Hematopoietic multipotent progenitor cell treated with erythropoietin and hydrocortisone succinate and interleukin-3 and kit ligand, for 17 days (in vitro differentiated cells): Measurements from ENCODE around the gene TSSK2.
A peak's percentile ranks its signal among the peaks of the same experiment; 100 is the strongest.

Experiments used
- DNase-seq: peaks from one replicate; pipeline ENCODE4 v3.0.0-alpha.2; 2015; ENCODE audit warnings: low spot score

TSSK2 gene

GRCh38 chr22:19169002-19169946 is 38.2 kb downstream of the TSSK2 start:
- no peak for DNase-seq

DNA sequence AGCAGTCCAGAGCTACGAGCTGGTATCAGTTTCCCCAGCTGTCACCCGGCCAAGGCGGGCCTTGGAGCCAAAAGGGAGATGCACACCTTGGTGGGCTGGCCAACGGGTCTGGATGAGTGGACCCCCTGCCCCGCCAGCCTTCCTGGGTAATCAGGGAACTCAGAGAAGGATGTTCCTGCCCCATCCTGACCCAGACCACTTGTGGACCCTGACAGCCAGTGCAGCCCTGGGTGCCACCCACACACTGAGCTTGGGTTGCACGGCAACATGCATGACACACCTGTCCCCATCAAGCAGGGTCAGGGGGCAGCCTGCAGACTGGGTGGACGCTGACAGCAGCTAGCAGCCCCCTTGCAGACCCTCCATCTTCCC is 38.8 kb downstream of the TSSK2 start:
- DNase-seq: no peak

DNA sequence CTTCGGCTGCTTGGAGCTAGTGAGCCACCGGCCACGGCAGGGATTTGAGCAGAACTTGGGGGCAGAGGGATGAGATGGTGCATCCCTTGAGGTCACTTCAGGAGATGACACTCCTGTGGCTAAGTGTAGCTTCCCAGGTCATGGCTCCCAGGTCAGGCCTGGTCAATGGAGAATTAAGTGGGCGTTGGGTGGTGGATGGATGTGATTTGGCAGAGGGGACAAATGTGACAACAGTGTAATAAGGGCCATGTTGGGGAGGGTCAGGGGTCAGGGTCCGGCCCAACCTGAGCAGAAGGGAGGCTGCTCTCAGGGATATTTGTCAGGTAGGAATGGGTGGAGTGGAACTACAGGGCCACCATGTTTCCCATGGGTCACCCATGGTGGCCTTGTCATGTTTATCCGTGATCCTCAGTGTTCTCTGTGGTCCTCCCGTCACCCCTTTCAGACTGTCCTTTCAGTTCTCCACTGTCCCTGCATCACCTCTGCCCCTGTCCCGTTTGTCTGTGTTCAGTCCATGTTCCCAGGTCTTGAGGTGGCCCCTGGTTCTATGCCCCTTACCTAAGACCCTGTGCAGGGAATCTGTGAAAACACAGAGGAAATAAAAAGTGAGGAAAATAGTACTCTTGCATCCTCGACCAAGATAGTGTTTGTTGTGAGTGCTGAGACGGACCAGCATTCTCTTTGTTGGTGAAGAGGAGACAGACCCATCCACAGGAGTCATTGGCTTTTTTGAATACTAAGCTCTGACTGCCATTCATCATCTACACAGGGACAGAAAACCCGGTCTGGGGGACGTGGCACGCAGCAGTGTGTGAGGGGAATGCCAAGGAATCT is 41.3 kb downstream of the TSSK2 start:
- DNase-seq: no peak

GRCh38 chr22:19173047-19174035 is 42.2 kb downstream of the TSSK2 start:
- no peak for DNase-seq

DNA sequence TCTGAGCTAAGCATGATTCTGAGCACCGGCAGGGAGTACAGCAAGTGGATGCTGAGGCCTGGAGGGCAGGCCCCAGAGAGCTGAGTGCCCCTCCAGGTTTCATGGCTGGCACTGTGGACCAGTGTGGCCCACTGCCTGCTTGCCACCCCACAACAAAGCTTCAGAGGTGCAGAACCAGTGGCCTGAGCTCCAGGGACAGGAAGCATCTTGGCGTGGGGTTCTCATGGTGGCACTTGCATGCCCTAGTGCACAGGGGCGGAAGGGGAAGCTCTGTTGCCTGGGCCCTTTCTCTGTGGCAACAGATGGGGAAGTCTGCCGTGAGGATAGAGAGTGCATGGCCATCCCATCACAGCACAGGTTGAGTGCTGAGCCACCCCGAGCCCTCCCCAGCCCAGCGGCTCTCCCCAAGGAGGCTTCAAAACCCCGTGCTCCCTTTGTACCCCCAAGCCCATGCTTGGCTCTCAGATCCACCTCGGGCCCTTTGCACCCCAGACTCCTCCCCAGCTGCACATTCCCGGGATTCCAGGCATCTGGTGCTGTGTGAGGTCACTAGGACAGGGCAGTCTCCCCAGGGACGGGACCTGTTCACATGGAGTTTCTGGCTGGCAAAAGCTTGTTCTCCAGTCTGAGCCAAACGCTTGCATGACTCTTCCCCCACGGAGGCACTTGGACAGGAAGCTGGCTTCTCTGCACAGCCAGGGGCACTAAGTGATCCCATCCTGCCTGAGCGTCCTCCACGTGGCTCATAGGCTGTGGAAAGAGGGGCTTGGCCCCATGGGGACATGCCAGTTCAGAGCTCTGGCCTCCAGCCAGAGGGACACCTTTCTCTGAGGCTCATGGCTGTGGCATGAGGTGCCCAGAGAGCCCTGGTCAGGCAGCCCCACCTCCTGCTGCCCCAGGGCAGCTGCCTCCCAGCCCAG is 43.3 kb downstream of the TSSK2 start:
- no peak for DNase-seq

DNA sequence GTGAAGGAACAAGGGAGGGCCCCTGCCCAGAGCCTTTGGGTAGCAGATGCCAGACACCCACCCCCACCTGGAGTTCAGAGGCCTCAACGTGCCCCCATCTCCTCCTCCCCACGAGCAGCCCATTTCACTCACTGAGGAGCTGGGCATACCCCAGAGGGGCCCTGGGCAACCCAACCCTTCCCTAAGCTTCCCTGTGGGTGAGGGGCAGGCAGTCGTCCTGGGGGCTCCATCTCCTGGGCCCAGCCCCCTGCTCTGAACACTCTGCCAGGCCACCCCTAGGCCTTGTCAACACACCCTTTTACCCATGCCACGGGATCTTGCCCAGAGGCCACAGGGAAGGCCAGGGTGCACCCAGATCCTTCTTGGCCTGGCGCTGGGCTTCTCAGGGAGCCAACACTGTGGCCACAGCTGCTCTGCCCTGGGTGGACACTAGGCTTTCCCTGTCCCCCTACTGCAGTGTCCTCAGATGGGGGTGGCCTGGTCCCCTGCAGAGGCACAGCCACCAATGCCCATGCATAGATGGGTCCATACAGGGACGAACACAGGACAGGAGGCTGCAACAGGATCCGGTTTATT is 44.0 kb downstream of the TSSK2 start:
- no peak for DNase-seq

DNA sequence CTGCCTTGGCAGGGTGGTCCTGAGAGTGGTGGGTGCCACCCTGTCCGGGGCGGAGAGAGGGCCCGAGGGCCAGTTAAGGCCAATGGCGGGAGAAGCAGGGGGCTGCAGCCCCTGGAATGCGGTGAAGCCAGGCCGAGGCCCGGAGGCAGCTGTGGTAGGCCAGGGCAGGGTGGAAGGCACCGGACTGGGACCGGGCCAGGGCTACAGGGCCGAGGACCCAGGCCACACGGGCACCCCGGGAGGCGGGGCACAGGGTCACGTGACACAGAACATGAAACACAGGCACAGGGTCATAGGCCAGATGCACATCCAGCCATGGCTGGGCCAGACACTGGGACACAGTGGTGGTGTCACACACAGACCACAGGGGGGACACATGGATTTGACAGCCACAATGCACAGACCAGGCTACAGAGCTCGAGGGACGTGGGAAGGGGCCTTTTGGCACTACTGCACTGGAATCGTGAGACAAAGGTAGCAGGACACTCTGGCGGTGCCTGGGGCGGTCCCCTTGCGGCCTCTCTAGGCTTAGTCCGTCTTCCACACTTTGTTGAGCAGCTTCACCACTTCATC is 44.6 kb downstream of the TSSK2 start:
- DNase-seq: no peak

DNA sequence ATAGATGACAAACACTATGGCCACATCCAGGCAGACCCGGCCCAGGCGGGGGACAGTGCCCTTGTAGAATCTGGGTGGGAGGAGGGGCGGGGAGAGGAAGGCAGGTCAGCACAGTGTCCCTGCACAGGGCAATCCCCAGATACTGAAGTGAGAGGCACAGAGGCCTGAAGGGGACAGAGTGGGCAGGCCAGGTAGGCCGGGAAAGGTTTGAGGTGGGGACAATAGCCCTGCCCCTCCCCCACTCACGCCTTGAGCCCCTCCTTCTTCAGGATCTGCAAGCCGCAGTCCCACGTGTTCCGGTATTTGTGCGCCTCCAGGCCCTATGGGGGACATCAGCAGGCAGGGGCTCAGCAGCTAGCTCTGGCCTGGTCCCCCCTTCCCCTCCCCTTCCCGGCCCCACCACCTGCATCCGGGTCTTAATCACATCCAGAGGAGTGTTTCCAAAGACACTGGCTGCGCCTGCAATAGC is 45.1 kb downstream of the TSSK2 start:
- no peak for DNase-seq

GRCh38 chr22:19176732-19177131 is 45.6 kb downstream of the TSSK2 start:
- DNase-seq: no peak

GRCh38 chr22:19177164-19178064 is 46.3 kb downstream of the TSSK2 start:
- no peak for DNase-seq

GRCh38 chr22:19178065-19178656 is 47.1 kb downstream of the TSSK2 start:
- no peak for DNase-seq

DNA sequence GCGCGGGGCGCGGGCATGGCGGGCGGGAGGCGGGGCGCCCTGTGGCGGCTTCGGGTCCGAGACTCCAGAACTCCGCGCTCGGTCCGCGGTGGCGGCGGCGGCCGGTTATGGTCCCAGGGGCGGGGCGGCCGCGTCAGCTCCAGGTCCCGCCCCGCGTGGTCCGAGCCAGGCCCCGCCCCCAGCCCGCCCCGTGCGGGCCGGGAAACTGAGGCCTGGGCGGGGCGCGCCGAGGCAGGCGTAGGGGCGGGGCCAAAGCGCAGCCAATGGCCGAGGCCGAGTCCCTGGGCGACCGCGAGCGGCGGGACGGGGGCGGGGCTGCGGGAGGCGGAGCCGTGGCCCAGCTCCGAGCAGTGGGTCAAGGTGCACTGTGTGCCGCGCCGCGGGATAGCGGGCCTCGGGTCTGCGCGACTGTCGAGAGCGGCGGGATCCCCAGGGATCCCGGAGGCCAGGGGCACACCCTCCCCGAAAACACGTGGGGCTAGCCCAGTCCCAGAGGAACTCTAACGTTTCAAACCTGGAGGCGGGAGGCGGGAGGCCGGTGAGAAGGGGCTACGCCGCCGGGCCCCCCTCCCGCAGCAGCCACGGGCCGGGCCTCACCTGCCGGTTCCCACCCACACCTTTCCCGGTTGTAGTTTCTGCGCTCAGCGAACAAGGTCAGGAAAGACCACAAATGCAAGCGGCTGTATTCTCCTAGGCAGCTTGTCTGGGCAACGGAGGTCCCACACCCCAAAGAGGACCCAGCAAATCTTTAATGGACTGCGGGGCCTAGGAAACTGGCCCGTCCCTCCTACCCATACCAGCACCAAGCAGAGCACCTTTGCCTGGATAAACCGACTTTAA is 47.8 kb downstream of the TSSK2 start, which contains the start of gene SLC25A1:
Gene SLC25A1 (minus strand): TSS at position 80 of the 840 bp plus-strand sequence. CDS start 63 bp downstream, at position 17.
- peak; percentile 93 for DNase-seq

- peak; percentile 54 for DNase-seq
Observed at GRCh38 chr22:19179497-19180048, 48.5 kb downstream of the TSSK2 start.

GRCh38 chr22:19180234-19180633 is 49.1 kb downstream of the TSSK2 start:
- no peak for DNase-seq

- DNase-seq: no peak
Observed at GRCh38 chr22:19180740-19181410, 49.8 kb downstream of the TSSK2 start.

DNA sequence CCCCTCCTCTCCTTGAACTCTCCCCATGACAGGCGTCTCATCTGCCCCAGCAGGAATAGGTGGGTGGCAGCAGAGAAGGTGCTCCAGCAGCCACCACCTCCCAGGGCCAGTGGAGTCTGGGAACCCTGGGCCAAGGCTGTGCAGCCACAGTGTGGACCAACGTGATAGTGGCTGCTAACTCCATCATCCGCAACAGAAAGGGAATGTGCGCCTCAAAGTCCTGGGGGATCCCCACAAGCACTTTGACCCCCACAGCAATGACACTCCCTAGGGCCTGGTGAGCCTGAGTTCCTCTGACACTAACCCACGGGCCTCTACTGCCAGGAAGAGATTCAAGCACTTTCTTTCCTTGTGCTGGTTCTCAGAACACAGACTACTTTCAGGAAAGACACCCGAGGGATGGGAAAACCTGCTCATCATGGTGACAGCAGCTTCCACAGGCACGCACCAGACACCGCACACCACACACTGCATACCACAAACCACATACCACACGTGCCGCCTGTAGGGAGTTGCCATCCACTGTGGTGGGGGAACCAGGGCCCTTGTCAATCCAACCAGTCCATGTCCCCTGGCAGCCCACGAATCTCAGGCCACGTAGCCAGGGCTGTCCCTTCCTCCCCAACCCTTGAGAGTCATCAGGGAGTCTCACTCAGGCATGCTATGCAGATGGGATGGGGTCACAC is 50.8 kb downstream of the TSSK2 start:
- DNase-seq: no peak
